ENCODE data around the gene FNBP1.

FNBP1 gene

DNA sequence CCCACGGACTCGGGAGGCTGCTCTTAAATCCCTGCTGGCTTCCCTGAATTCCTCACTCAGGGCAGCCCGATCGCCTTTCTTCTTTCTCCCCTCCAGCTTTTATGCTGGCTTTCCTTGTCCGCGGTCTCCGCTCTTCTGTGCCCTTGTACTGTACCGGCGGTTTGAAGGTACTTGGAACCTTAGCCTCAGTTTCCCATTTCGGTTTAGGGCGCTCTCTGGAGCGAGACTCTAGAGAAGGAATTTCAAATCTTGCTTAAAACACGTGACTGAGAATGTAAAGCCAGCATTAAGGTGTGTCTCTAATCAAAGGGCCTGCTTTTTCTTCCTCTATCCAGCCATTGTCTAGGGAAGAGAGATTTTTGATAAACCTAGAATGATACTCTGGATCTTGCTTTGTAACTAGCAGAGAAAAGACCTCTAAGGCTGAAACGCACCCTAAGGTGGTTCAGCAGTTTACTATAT, 11.4 kb upstream of the FNBP1 start:
- peaks cover 8% of the 10 kb centered on the region; the same call in 1 of the 2 replicates for H3F3A ChIP-seq (ENCODE audit: control insufficient read depth, insufficient read depth)
- peaks cover 8% of the 10 kb centered on the region for H3K36me3 ChIP-seq (ENCODE audit: control insufficient read depth, low read length)
- no peaks in the 10 kb centered on the region for H3K9me2 ChIP-seq (replicated peaks; ENCODE audit: control insufficient read depth, low read length)
- H3K4me2 ChIP-seq (ENCODE audit: low read length) = peak overlapping the region; percentile 88
- H3K79me2 ChIP-seq (ENCODE audit: control insufficient read depth, low read length) = peaks cover 71% of the 10 kb centered on the region
- H3K4me1 ChIP-seq (ENCODE audit: control insufficient read depth, low read length) = peaks cover 44% of the 10 kb centered on the region
- H3K9me3 ChIP-seq (ENCODE audit: control insufficient read depth, insufficient read depth, low read length) = no peaks in the 10 kb centered on the region
- H3K27me3 ChIP-seq (ENCODE audit: control insufficient read depth, low read length) = no peaks in the 10 kb centered on the region
- H3K27ac ChIP-seq (ENCODE audit: low read depth, low read length) = peak overlapping the region; percentile 51
- H3K4me3 ChIP-seq (ENCODE audit: low read length) = peak overlapping the region; percentile 91
- H4K20me1 ChIP-seq (ENCODE audit: control insufficient read depth, insufficient read depth, low read depth, low read length) = no peaks in the 10 kb centered on the region
- no peak for TF ChIP-seq EZH2phosphoT487 (IDR thresholded peaks at IDR 0.05; ENCODE audit: borderline replicate concordance, low read length)
- TF ChIP-seq, protein P1, sequence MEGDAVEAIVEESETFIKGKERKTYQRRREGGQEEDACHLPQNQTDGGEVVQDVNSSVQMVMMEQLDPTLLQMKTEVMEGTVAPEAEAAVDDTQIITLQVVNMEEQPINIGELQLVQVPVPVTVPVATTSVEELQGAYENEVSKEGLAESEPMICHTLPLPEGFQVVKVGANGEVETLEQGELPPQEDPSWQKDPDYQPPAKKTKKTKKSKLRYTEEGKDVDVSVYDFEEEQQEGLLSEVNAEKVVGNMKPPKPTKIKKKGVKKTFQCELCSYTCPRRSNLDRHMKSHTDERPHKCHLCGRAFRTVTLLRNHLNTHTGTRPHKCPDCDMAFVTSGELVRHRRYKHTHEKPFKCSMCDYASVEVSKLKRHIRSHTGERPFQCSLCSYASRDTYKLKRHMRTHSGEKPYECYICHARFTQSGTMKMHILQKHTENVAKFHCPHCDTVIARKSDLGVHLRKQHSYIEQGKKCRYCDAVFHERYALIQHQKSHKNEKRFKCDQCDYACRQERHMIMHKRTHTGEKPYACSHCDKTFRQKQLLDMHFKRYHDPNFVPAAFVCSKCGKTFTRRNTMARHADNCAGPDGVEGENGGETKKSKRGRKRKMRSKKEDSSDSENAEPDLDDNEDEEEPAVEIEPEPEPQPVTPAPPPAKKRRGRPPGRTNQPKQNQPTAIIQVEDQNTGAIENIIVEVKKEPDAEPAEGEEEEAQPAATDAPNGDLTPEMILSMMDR (IDR thresholded peaks at IDR 0.05; ENCODE audit: low read depth, low read length, poor library complexity, severe bottlenecking) = no peak

- Histone ChIP-seq H4K20me1 (ENCODE audit: control insufficient read depth, insufficient read depth, low read depth, low read length) (no peaks in the 10 kb centered on the region), H3K4me2 (ENCODE audit: low read length) (peak within 1 kb of the TSS; percentile 88), H3K27me3 (ENCODE audit: control insufficient read depth, low read length) (no peaks in the 10 kb centered on the region), H3F3A (ENCODE audit: control insufficient read depth, insufficient read depth) (peaks cover 8% of the 10 kb centered on the region; the same call in 1 of the 2 replicates), H3K79me2 (ENCODE audit: control insufficient read depth, low read length) (peaks cover 65% of the 10 kb centered on the region), H3K4me1 (ENCODE audit: control insufficient read depth, low read length) (peaks cover 44% of the 10 kb centered on the region), H3K9me3 (ENCODE audit: control insufficient read depth, insufficient read depth, low read length) (no peaks in the 10 kb centered on the region), H3K4me3 (ENCODE audit: low read length) (peak within 1 kb of the TSS; percentile 91), H3K9me2 (replicated peaks; ENCODE audit: control insufficient read depth, low read length) (no peaks in the 10 kb centered on the region), H3K27ac (ENCODE audit: low read depth, low read length) (peak within 1 kb of the TSS; percentile 51), H3K36me3 (ENCODE audit: control insufficient read depth, low read length) (peaks cover 8% of the 10 kb centered on the region)
- TF ChIP-seq EZH2phosphoT487 (IDR thresholded peaks at IDR 0.05; ENCODE audit: borderline replicate concordance, low read length) = no peak
- TF ChIP-seq, protein P1 (IDR thresholded peaks at IDR 0.05; ENCODE audit: low read depth, low read length, poor library complexity, severe bottlenecking) = no peak
Measured at GRCh38 chr9:130053504-130054324, 10.7 kb upstream of the FNBP1 start, which contains the start of gene GPR107. Gene GPR107 (plus strand): TSS chr9:130053906. CDS start chr9:130053933, 27 bp downstream.

GRCh38 chr9:130053109-130053503, 10.1 kb upstream of the FNBP1 start:
- TF ChIP-seq, protein P1 (IDR thresholded peaks at IDR 0.05; ENCODE audit: low read depth, low read length, poor library complexity, severe bottlenecking) = no peak
- no peak for TF ChIP-seq EZH2phosphoT487 (IDR thresholded peaks at IDR 0.05; ENCODE audit: borderline replicate concordance, low read length)
- H3K9me3 ChIP-seq (ENCODE audit: control insufficient read depth, insufficient read depth, low read length) = no peaks in the 10 kb centered on the region
- H3K4me3 ChIP-seq (ENCODE audit: low read length) = peak overlapping the region; percentile 91
- H3K27ac ChIP-seq (ENCODE audit: low read depth, low read length) = peak overlapping the region; percentile 51
- peak overlapping the region; percentile 88 for H3K4me2 ChIP-seq (ENCODE audit: low read length)
- peaks cover 44% of the 10 kb centered on the region for H3K4me1 ChIP-seq (ENCODE audit: control insufficient read depth, low read length)
- no peaks in the 10 kb centered on the region for H3K9me2 ChIP-seq (replicated peaks; ENCODE audit: control insufficient read depth, low read length)
- no peaks in the 10 kb centered on the region for H4K20me1 ChIP-seq (ENCODE audit: control insufficient read depth, insufficient read depth, low read depth, low read length)
- peaks cover 5% of the 10 kb centered on the region for H3K36me3 ChIP-seq (ENCODE audit: control insufficient read depth, low read length)
- H3K79me2 ChIP-seq (ENCODE audit: control insufficient read depth, low read length) = peaks cover 59% of the 10 kb centered on the region
- no peaks in the 10 kb centered on the region for H3K27me3 ChIP-seq (ENCODE audit: control insufficient read depth, low read length)
- H3F3A ChIP-seq (ENCODE audit: control insufficient read depth, insufficient read depth) = peaks cover 8% of the 10 kb centered on the region; the same call in 1 of the 2 replicates

Measured in DOHH2 (cell line).